ENCODE data around the gene GSDMA. TPM values are rescaled to one million over a fixed set of nuclear protein-coding genes. Genes with fewer than 3 reads are reported as not detected.

GSDMA gene, protein sequence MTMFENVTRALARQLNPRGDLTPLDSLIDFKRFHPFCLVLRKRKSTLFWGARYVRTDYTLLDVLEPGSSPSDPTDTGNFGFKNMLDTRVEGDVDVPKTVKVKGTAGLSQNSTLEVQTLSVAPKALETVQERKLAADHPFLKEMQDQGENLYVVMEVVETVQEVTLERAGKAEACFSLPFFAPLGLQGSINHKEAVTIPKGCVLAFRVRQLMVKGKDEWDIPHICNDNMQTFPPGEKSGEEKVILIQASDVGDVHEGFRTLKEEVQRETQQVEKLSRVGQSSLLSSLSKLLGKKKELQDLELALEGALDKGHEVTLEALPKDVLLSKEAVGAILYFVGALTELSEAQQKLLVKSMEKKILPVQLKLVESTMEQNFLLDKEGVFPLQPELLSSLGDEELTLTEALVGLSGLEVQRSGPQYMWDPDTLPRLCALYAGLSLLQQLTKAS
- under 1 TPM in 3 of 4 donors, not detected in 1; 0.18 to 0.35 (median 0.26) TPM for total RNA-seq

GRCh38 chr17:39962642-39963220 is at the start of gene GSDMA:
TSS of gene GSDMA (plus strand) at chr17:39963004. CDS start at chr17:39965688, 2,684 bp downstream.
- TF ChIP-seq CTCF (IDR thresholded peaks at IDR 0.05) (no peak), POLR2A (IDR thresholded peaks at IDR 0.05) (no peak)
- no peaks in the 10 kb centered on the region for H3K4me1 ChIP-seq
- H3K4me3 ChIP-seq: no peak within 1 kb of the TSS
- no peak within 1 kb of the TSS for H3K27ac ChIP-seq
- intact Hi-C loops (cut with DNase I; ENCODE audit: low total_unique reads): no loop called here
- no peaks in the 10 kb centered on the region for H3K27me3 ChIP-seq
- no peak for DNase-seq
- no peaks in the 10 kb centered on the region for H3K36me3 ChIP-seq
- H3K9me3 ChIP-seq: no peaks in the 10 kb centered on the region

- no peaks in the 10 kb centered on the region for H3K27me3 ChIP-seq
- H3K9me3 ChIP-seq: no peaks in the 10 kb centered on the region
- H3K36me3 ChIP-seq: no peaks in the 10 kb centered on the region
- no peaks in the 10 kb centered on the region for H3K4me1 ChIP-seq
- intact Hi-C loops (cut with DNase I; ENCODE audit: low total_unique reads): no loop called here
- no peak overlapping the region for H3K27ac ChIP-seq
- TF ChIP-seq POLR2A (IDR thresholded peaks at IDR 0.05) (no peak), CTCF (IDR thresholded peaks at IDR 0.05) (no peak)
- H3K4me3 ChIP-seq: no peak overlapping the region
- DNase-seq: no peak
Measured at GRCh38 chr17:39913989-39914388, 48.8 kb upstream of the GSDMA start.

- H3K4me3 ChIP-seq: no peak overlapping the region
- TF ChIP-seq POLR2A (IDR thresholded peaks at IDR 0.05) (no peak), CTCF (IDR thresholded peaks at IDR 0.05) (no peak)
- H3K9me3 ChIP-seq: no peaks in the 10 kb centered on the region
- H3K27me3 ChIP-seq: no peaks in the 10 kb centered on the region
- no peak for DNase-seq
- intact Hi-C loops (cut with DNase I; ENCODE audit: low total_unique reads): no loop called here
- no peak overlapping the region for H3K27ac ChIP-seq
- no peaks in the 10 kb centered on the region for H3K4me1 ChIP-seq
- H3K36me3 ChIP-seq: no peaks in the 10 kb centered on the region
Measured at GRCh38 chr17:39915559-39915958, 47.2 kb upstream of the GSDMA start.

GRCh38 chr17:39916918-39917317 is 45.9 kb upstream of the GSDMA start:
- Histone ChIP-seq H3K27me3 (no peaks in the 10 kb centered on the region), H3K36me3 (no peaks in the 10 kb centered on the region), H3K27ac (no peak overlapping the region), H3K4me3 (no peak overlapping the region), H3K4me1 (no peaks in the 10 kb centered on the region), H3K9me3 (no peaks in the 10 kb centered on the region)
- no peak for TF ChIP-seq POLR2A (IDR thresholded peaks at IDR 0.05)
- no peak for TF ChIP-seq CTCF (IDR thresholded peaks at IDR 0.05)
- intact Hi-C loops (cut with DNase I; ENCODE audit: low total_unique reads): no loop called here
- no peak for DNase-seq

DNA sequence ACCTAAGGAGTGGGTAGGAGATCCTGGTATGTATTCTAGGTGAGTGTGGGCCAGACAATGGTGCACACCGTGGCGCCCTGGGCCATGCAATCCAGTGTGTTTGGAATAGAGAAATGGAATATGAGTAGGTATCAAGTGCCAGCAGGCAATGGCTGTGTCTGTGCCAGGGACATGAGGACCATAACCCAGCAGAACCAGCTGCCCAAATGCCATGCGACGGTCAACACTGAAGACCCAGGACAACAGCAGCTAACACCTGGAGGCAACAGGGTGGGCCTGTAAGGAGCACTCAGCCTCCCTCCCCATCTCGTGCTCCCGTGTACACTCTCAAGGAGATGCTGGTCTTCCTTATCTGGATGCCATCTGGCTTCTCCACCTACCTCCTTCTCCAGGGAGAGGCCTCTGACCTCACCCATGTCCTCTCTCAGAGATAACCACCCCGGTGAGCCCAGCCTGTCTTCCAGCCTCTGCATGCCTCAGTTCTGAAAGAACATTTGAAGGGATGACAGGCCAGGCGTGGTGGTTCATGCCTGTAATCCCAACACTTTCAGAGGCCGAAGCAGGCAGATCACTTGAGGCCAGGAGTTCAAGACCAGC is 43.6 kb upstream of the GSDMA start:
- Histone ChIP-seq H3K36me3 (no peaks in the 10 kb centered on the region), H3K4me3 (no peak overlapping the region), H3K9me3 (no peaks in the 10 kb centered on the region), H3K27me3 (no peaks in the 10 kb centered on the region), H3K4me1 (no peaks in the 10 kb centered on the region), H3K27ac (no peak overlapping the region)
- DNase-seq: no peak
- intact Hi-C loops (cut with DNase I; ENCODE audit: low total_unique reads): no loop called here
- TF ChIP-seq CTCF (IDR thresholded peaks at IDR 0.05) (no peak), POLR2A (IDR thresholded peaks at IDR 0.05) (no peak)

Measured in uterus (tissue), 4 donors.